ENCODE data around the gene NIPBL.
"Not testable (repeated sequence)": the region's sequence is repeated elsewhere in the genome, so short reads cannot be mapped to it uniquely, and the experiment has no call there.

Gene NIPBL

DNA sequence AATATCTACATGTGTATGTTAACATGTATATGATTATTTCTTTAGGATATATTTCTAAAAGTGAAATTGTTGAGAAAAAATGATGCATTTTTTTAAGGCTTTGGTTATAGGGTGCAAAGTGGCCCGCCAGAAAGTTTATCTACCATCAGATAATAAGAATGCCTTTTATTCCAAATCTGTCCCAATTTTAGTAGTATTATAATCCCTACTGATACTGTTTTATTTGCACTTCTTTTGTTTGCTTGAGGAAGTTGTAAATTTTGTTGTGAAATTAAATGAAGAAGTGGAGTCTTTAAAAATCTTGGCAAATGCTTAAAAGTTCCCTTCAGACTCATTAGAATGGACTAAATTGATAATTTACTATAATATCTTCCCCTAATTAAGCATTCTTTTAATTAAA, 73.0 kb downstream of the NIPBL start:
- no peak for DNase-seq (ENCODE audit: low read depth in 3 of 3)

DNA sequence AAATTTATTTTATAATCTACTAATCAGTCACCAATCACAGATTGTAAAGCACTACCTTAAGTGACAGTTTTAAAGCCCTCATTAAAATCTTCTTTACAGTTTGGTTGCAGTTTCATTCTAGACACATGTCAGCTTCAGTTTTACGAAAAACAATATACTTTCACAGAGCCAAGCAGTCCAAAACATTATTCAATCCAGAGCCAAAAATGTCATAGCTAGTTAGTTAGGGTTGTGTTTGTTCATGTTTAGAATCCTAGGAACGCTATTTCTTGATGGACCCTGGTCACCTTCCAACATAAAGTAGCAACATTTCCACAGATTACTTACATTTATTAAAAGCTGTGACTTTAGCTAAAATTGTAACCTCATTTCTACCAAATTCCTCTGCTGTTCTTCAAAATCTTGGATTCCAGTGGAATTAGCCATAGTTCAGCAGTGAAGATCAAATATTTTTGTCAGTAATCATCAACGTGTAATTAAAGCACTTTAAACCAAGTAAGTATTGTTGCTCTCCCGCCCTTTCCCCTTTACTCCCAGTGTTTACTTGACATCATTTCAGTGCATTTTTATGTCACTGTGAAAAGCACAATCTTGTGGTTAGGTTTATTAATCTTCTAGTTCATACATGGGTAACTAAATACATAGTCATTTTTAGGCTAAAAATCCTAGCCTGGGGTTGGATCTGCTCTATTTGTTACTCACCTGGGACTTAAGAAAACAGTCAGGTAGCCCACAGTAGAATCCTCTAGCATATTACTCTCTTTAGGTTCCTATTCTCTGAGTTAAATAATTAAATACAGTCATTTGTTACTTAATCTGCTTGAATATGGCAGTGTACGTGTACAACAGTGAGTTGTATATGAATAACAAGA, 74.3 kb downstream of the NIPBL start:
- DNase-seq (ENCODE audit: low read depth in 3 of 3), result no peak

DNA sequence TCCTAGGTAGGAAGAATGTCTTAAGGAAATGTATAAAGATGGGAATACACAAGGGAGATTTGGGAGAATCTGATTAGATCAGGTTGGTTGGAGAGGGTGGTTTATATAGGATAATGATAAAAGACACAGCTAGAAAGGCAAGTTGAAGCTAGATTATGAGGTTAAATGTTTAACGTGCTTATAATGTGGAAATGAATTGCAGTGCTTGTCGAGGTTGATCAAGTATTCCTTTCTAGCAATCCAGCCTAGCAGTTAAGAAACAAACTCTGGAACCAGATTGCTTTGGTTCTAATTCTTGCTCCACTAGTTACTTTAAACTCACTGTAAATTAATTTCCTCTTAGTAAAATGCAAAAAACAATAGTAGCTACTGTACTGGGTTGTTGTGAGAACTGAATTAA, 76.5 kb downstream of the NIPBL start:
- no peak for DNase-seq (ENCODE audit: low read depth in 3 of 3)

DNA sequence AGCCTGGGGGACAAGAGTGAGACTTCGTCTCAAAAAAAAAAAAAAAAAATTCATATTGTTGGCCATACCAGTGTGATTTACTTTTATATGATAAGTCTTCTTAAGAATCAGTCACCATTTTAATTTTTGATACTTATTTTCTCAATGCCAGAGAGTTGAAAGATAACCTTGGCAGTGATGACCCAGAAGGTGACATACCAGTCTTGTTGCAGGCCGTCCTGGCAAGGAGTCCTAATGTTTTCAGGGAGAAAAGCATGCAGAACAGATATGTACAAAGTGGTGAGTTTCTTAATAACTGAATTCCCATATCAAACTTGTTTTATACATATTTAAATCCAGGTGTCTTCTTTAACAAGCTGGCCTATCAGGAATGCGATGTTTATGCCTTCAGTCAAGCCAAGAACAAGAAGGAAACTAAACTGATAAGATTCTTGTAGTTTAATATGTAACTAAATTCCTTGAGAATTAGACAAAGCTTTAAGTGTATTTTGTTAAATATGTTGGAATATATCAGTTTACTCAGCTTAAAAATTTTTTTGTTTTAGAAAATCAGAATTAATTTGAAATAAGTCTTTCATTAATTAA, 81.5 kb downstream of the NIPBL start:
- no peak for DNase-seq (ENCODE audit: low read depth in 3 of 3)

DNA sequence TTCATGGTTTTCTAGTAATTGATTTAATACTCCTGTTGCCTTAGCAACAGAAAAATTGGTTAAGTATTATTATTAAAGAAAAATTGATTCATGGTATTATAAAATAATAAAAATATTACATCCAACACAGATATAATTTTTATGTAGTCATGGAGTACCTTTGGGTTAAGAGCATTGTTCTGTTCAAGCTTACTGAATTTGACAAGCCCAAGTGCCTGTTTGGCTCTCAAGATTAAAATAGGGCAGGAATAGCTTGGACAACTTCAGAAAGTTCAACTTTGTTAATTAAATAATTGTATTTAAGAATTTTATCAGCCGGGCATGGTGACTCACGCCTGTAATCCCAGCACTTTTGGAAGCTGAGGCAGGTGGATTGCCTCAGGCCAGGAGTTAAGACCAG, 82.0 kb downstream of the NIPBL start:
- DNase-seq (ENCODE audit: low read depth in 3 of 3), result no peak

DNA sequence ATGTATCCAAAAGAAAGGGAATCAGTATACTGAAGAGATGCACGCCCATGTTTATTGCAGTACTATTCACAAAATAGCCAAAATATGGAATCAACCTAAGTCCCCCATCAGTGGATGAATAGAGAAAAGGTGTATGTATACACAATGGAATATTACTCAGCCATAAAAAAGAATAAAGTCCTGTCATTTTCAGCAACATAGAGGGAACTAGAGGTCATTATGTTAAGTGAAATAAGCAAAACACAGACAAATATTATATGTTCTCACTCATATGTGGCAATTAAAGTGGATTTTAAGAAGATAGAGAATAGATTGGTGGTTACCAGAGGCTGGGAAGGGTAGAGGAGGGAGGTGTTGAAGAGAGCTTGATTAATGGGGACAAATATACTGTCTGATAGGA, 88.6 kb downstream of the NIPBL start:
- no peak for DNase-seq (ENCODE audit: low read depth in 3 of 3)

DNA sequence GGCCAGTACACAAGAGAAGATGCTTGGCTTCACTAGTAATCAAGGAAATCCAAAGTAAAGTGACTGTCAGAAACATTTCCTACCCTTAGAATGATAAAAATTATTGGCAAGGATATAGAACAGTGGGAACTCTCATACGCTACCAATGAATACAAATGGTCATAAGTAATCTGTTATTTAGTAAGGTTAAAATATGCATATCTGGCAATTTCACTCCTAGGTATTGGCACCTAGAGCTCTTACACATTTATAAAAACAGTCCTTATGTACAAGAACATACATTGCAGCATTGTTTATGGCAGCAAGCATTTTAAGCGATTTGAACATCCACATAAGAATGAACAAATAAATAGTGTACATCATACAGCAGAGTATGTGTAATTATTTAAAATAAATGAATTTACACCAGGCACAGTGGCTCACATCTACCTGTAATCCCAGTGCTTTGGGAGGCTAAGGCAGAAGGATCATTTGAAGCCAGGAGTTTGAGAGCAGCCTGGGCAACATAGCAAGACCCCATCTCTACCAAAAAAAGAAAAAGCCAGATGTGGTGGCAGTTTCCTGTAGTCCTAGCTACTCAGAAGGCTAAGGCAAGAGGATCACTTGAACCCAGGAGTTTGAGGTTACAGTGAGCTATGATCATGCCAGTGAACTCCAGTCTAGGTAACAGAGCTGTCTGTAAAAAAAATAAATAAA, 93.3 kb downstream of the NIPBL start:
- DNase-seq (ENCODE audit: low read depth in 3 of 3), result no peak

DNA sequence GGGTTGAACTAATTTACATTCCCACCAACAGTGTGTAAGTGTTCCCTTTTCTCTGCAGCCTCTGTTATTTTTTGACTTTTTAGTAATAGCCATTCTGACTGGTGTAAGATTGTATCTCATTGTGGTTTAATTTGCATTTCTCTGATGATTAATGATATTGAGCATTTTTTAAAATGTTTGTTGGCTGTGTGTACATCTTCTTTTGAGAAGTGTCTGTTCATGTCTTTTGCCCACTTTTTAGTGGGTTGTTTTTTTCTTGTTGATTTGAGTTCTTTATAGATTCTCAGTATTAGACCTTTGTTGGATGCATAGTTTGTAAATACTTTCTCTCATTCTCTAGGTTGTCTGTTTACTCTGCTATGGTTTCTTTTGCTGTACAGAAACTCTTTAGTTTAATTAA, 101.6 kb downstream of the NIPBL start:
- DNase-seq (ENCODE audit: low read depth in 3 of 3), result no peak

DNA sequence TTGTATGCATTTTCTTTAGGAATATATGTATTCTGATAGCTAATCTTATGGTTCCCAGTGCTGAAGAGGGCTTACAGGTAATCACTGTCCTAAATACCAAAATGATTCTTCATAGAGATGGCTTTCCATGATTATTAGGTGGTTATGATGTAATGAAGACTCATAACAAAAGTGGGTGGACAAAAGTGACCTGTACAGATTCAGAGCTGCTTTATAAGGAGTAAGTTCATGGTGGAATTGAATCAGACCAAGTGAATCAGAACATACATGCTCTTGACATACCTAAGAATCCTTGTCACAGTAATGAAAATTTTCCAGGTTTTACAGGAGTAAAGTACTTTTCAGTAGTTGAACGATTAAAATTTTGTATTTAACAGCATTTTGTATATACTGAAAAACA, 105.6 kb downstream of the NIPBL start:
- DNase-seq (ENCODE audit: low read depth in 3 of 3), result no peak

DNA sequence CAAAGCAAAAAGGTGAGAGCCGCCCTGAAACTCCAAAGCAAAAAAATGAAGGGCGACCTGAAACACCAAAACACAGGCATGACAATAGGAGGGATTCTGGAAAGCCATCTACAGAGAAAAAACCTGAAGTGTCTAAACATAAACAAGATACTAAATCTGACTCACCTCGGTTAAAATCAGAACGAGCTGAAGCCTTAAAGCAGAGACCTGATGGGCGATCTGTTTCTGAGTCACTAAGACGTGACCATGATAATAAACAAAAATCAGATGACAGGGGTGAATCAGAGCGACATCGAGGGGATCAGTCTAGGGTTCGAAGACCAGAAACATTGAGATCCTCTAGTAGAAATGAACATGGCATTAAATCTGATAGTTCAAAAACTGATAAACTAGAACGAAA, 108.8 kb downstream of the NIPBL start:
- DNase-seq (ENCODE audit: low read depth in 3 of 3), result no peak

DNA sequence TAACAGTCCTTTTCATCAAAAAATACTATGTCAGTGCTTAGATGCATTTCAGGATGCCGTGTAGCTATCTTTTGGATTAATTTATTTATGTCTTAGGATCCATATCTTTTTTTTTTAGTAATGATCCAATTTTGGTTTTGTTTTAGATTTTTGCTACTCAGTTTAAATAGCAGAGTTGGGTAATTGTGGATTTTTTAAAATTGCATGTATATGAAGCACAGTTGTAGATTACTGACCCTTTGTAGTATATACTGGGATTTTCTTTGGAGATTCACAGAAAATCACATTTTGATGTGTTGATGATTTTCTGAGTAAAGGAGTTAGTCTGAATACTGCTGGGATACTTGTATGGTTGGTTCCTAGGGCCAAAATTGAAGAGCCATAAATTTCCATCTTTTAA, 111.8 kb downstream of the NIPBL start:
- no peak for DNase-seq (ENCODE audit: low read depth in 3 of 3)

DNA sequence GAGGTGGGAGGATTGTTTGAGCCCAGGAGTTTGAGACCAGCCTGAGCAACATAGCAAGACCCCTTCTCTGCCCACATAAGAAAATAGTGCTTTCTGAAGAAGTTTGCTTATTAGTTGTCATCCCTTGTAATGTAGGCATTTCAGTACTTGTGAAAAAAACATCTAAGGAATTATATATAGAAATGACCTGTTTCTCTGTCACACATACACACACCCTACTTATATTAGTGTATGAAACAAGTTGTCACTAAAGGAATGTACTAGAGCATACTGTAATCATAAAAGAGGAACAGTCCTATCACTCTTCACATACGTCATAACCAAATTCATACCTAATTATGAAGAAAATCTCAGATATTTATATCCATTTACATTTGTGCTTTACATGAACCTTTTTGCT, 122.0 kb downstream of the NIPBL start:
- no peak for DNase-seq (ENCODE audit: low read depth in 3 of 3)

DNA sequence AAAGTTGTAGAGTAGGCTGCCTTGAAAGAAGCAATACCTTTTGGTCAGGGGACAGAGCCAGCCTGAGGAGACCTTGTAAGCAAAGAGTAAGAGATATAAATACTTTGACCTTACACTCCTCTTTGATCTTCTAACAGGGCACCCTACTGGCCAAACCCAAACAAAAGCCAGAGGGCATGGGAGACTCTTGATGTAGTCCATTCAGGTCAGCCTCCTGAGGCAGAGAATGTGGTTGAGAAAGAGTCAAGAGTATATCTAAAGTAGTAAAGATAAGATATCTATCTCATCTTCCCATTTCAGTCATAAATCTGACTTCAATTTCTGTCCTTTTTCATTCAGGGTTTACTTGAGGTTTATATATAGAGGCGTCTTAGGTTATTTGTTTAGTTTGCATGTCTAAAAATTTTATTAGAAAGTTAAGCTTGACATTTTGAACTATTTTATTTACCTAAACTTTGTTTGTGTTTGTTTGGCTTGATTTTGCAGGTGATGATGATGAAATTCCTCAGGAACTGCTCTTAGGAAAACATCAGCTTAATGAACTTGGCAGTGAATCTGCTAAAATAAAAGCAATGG, 125.7 kb downstream of the NIPBL start:
- DNase-seq (ENCODE audit: low read depth in 3 of 3), result no peak

DNA sequence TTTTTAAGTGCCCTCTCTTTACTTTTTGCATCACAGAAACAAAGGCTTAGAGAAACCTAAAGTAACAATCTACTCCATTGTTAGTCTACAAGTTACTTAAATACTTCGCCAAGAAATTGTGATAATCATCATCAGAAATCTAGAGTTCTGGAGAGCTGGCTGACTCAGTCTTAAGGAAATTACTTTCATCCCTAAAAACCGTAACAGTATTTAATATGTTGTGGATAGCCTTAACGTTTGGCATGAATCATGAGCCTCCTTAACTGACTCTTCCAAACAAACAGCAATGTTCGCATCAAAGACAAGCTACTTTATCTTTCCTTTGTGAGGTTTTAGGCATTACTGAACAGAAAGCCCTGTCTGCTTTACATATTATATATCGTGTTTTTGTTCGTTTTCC, 128.7 kb downstream of the NIPBL start:
- DNase-seq (ENCODE audit: low read depth in 3 of 3), result no peak

DNA sequence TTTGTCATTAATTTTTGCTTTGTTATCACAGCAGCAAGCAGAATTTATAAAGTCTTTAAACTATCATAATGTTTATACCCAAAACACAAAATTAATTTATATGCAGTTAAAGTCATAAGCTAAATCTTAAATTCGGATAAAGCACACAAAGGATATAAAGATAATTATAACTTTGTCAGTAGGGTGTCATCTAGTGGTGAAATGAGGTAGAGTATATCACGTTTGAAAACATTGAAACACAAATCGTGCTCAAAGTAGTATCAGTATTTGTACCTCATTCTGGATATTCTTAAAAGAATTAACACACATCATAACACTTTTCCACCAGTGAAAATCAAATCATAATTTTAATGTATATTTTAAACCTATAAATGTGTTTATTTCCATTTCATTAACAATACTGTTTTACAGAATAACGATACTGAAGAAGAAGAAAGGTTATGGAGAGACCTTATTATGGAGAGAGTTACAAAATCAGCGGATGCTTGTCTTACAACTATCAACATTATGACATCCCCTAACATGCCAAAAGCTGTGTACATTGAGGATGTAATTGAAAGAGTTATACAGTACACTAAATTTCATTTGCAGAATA, 129.5 kb downstream of the NIPBL start:
- no peak for DNase-seq (ENCODE audit: low read depth in 3 of 3)

DNA sequence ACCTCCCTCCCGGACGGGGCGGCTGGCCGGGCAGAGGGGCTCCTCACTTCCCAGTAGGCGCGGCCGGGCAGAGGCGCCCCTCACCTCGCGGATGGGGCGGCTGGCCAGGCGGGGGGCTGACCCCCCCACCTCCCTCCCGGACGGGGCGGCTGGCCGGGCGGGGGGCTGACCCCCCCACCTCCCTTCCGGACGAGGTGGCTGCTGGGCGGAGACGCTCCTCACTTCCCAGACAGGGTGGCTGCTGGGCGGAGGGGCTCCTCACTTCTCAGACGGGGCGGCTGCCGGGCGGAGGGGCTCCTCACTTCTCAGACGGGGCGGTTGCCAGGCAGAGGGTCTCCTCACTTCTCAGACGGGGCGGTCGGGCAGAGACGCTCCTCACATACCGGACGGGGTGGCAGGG, 136.6 kb downstream of the NIPBL start:
- not testable (repeated sequence) for DNase-seq (ENCODE audit: low read depth in 3 of 3)

DNA sequence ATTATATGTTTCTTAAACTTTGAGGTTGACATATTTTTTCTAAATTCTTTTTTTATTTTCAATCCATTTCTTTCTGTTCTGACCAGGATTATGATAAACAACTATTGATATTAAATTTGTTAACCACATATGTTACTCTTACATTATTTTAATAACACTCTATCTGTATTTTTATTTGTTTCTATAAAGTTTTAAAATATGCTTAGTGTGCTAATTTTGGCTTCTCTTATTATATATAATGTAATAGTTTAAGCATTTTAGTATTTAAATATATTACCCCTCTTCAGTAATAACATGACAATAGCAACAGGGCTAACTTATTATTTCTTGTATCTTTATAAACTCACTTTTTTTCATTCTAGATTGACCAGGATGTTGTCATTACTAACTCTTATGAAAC, 137.8 kb downstream of the NIPBL start:
- no peak for DNase-seq (ENCODE audit: low read depth in 3 of 3)

DNA sequence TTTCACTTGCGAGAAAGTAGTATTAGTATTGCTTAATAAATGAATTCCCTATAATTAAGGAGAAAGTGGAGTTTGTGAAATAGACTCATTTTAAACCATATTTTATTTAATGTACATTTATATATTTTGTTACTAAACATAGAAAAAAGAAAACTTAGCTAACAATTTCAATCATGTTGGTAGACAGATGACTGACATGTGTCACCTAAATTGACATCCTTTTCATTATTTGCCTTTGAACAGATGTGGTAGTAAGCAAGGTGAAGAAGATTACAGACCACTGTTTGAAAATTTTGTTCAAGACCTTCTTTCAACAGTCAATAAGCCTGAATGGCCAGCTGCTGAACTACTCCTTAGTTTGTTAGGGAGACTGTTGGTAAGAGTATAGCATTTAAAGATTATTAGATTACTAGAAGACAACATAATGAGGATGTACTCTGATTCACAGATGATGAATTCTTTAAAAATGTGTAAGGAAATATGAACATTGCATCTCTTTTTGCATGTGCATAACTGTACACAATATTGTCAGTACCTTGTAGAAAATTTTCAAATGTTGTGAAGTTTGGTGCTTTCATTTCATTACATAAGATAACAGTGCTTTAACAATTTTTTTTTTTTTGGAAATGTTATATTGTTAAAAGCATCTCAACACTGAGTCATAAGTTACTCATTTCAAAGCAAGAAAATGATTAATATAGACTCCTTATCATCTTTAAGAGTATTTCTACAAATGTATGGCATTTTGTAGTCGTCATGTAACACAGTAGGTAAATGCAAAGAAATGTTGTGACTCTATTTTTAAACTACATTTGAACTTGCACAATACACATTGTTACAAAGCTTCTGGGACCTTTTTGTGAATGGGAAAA, 139.5 kb downstream of the NIPBL start:
- no peak for DNase-seq (ENCODE audit: low read depth in 3 of 3)

DNA sequence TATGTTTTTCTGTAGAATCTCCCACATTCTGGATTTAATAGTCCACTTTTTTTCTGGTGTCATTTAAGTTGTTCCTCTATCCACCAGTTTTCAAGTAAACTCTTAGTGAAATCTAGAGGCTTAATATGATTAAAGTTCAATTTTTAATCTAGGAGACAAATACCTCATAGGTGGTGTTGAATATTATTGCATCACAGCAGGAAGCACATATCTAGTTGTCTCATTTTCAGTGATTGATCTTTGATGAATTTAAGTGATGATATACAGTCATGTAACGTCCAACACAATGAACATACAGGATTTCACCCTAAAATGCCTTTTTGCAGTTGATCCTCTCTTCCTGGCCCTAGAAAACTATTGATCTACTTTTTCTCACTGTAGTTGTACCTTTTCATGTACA, 152.3 kb downstream of the NIPBL start:
- no peak for DNase-seq (ENCODE audit: low read depth in 3 of 3)

DNA sequence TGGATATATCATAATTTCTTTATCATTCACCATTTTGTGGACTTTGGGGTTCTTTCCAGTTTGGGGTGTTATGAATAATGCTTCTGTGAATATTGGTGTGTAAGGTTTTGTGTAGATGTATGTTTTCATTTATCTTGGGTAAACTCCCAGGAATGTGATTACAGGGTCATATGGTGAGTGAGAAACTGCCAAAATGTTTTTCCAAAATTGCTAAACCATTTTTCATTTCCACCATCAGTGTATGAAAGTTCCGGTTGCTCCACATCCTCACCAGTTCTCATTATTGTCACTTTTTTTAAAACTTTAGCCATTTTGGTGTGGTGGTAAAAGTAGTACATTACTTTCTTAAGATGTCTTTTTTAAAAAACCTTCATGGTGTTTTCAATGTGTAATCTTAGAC, 152.9 kb downstream of the NIPBL start:
- DNase-seq (ENCODE audit: low read depth in 3 of 3), result no peak

DNA sequence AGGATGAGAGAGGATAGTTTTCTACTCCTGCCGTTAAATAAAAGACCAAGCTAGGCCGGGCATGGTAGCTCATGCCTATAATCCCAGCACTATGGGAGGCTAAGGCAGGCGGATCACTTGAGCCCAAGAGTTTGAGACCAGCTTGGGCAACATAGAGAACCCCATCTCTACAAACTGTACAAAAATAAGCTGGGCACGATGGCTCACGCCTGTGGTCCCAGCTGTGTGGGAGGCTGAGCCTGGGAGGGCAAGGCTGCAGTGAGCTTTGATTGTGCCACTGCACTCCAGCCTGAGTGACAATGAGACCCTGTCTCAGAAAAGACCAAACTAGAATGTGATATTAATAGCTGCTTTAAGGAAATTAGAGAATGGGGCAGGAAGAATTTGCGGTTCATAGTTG, 158.4 kb downstream of the NIPBL start:
- no peak for DNase-seq (ENCODE audit: low read depth in 3 of 3)

All from stimulated activated CD4-positive, alpha-beta T cell treated with anti-CD3 and anti-CD28 coated beads, TNF-alpha, amount 100 ng/mL, for 4 hours (primary cell).